ENCODE data around the gene LPGAT1.
"Not testable (repeated sequence)": the region's sequence is repeated elsewhere in the genome, so short reads cannot be mapped to it uniquely, and the experiment has no call there.

Gene LPGAT1

DNA sequence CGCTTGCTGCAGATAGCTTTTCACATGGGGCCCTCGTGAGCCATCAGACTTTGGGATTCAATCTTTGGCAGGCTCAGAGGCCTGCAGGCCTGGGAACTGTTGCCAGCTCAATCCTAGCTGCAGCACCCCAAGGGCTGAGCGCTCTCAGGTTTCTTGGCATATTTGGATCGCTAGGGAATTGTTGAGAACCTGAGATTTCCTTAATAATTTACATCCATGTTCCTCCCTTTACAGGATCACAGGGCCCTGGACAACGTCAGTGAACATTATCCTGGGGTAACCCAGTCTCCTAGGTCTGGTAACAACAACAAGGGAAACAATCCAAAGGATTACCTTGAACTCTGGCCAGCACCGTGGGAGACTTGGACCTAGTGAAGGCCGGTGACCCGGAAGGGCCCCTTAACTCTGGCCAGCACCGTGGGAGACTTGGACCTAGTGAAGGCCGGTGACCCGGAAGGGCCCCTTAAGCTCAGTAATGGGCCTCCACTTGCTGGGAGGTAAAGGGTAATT lies 105.8 kb downstream of the LPGAT1 start:
- H4K20me1 ChIP-seq (ENCODE audit: insufficient read depth, low read length) = no peaks in the 10 kb centered on the region
- no peak overlapping the region for H2AFZ ChIP-seq (ENCODE audit: low read length)
- no peak overlapping the region for H3K4me3 ChIP-seq (ENCODE audit: low read length)
- no peaks in the 10 kb centered on the region for H3K79me2 ChIP-seq (ENCODE audit: low read length)
- H3K4me2 ChIP-seq (ENCODE audit: low read depth, low read length) = no peak overlapping the region
- no peaks in the 10 kb centered on the region for H3K4me1 ChIP-seq (ENCODE audit: low read length)
- no peak overlapping the region for H3K9ac ChIP-seq (ENCODE audit: low read length)
- H3K9me2 ChIP-seq (replicated peaks; ENCODE audit: insufficient read depth, low read length) = no peaks in the 10 kb centered on the region
- no peaks in the 10 kb centered on the region for H3K36me3 ChIP-seq (replicated peaks; ENCODE audit: insufficient read depth, low read length)
- no peaks in the 10 kb centered on the region for H3K9me3 ChIP-seq (replicated peaks; ENCODE audit: insufficient read depth, low read length)
- no peak for DNase-seq
- TF ChIP-seq, protein P1, sequence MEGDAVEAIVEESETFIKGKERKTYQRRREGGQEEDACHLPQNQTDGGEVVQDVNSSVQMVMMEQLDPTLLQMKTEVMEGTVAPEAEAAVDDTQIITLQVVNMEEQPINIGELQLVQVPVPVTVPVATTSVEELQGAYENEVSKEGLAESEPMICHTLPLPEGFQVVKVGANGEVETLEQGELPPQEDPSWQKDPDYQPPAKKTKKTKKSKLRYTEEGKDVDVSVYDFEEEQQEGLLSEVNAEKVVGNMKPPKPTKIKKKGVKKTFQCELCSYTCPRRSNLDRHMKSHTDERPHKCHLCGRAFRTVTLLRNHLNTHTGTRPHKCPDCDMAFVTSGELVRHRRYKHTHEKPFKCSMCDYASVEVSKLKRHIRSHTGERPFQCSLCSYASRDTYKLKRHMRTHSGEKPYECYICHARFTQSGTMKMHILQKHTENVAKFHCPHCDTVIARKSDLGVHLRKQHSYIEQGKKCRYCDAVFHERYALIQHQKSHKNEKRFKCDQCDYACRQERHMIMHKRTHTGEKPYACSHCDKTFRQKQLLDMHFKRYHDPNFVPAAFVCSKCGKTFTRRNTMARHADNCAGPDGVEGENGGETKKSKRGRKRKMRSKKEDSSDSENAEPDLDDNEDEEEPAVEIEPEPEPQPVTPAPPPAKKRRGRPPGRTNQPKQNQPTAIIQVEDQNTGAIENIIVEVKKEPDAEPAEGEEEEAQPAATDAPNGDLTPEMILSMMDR (IDR thresholded peaks at IDR 0.05; ENCODE audit: low read length) = no peak
- TF ChIP-seq EZH2 (optimal IDR thresholded peaks at IDR 0.05; ENCODE audit: low read depth, low read length) = no peak
- TF ChIP-seq EZH2phosphoT487 (IDR thresholded peaks at IDR 0.05; ENCODE audit: low read length) = no peak
- H3F3A ChIP-seq (ENCODE audit: insufficient read depth, low read length) = no peaks in the 10 kb centered on the region
- no peak overlapping the region for H3K27ac ChIP-seq (ENCODE audit: low read length)
- no peaks in the 10 kb centered on the region for H3K27me3 ChIP-seq (replicated peaks; ENCODE audit: insufficient read depth, low read length)

DNA sequence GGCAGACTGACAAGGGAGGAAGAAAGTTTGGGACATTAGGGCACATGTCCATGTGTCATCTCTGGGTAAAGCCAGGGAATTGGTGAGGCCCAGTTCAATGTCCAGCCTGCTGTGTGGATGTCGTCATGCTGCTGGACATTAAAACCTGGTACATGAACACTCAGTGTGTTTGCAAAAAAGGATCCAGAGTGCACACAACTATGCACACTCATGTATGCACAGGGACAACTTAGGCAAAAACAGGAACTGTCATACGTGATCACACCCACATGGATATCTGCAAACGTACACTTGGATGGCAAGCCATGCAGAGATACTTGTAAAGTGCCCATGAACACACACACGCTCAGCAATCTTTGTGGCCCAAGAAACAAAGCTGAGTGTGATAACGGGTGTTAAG lies 107.3 kb downstream of the LPGAT1 start:
- no peak overlapping the region for H2AFZ ChIP-seq (ENCODE audit: low read length)
- H3K4me2 ChIP-seq (ENCODE audit: low read depth, low read length) = no peak overlapping the region
- no peak for DNase-seq
- no peaks in the 10 kb centered on the region for H4K20me1 ChIP-seq (ENCODE audit: insufficient read depth, low read length)
- no peaks in the 10 kb centered on the region for H3K9me3 ChIP-seq (replicated peaks; ENCODE audit: insufficient read depth, low read length)
- no peaks in the 10 kb centered on the region for H3K4me1 ChIP-seq (ENCODE audit: low read length)
- TF ChIP-seq EZH2 (optimal IDR thresholded peaks at IDR 0.05; ENCODE audit: low read depth, low read length) (no peak), EZH2phosphoT487 (IDR thresholded peaks at IDR 0.05; ENCODE audit: low read length) (no peak)
- H3K27me3 ChIP-seq (replicated peaks; ENCODE audit: insufficient read depth, low read length) = no peaks in the 10 kb centered on the region
- no peaks in the 10 kb centered on the region for H3K79me2 ChIP-seq (ENCODE audit: low read length)
- H3K9ac ChIP-seq (ENCODE audit: low read length) = no peak overlapping the region
- H3K9me2 ChIP-seq (replicated peaks; ENCODE audit: insufficient read depth, low read length) = no peaks in the 10 kb centered on the region
- no peak overlapping the region for H3K27ac ChIP-seq (ENCODE audit: low read length)
- no peaks in the 10 kb centered on the region for H3K36me3 ChIP-seq (replicated peaks; ENCODE audit: insufficient read depth, low read length)
- H3K4me3 ChIP-seq (ENCODE audit: low read length) = no peak overlapping the region
- H3F3A ChIP-seq (ENCODE audit: insufficient read depth, low read length) = no peaks in the 10 kb centered on the region

DNA sequence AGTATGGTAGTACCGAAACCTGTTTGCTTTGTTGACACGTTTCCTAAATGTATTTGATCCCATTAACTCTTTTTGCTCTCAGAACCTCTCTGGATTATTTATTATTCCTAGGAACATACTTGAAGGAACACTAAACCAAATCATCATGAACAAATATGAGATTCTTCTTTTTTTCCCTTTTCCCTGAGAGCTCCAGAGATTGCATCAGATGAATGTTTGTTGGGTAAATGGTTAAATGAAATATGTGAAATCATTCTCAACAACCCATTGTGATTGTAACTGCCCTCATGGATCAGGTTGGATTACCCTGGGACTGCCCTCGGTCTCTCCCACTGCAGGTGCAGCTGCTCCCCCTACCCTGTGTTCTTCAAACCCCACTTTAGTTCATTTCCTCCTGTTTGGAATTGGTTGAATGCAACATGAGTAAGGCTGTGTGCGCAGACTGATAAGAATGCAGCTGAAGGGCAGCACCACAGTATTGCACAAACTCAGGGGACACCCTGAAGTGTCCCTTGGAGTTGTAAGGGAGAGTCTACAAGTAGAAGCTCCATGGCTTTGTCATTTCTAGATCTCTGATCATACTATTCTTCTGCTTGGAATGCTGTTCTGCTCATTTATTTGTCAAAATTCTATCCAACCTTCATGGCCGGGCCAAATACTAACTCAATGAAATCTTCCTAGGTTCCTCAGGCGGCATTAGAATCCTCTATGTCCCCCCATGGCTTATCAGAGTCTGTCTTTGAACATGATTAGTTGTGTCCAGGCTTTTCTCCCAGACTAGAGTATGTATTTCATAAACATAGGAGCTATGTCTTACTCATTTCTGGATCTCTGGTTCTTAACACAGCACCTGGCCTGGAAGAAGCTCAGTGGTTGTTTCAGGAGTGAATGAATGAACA lies 108.0 kb downstream of the LPGAT1 start:
- no peaks in the 10 kb centered on the region for H3K27me3 ChIP-seq (replicated peaks; ENCODE audit: insufficient read depth, low read length)
- H3K4me1 ChIP-seq (ENCODE audit: low read length) = no peaks in the 10 kb centered on the region
- no peaks in the 10 kb centered on the region for H3K9me3 ChIP-seq (replicated peaks; ENCODE audit: insufficient read depth, low read length)
- H3K27ac ChIP-seq (ENCODE audit: low read length) = no peak overlapping the region
- H3K9ac ChIP-seq (ENCODE audit: low read length) = no peak overlapping the region
- TF ChIP-seq EZH2 (optimal IDR thresholded peaks at IDR 0.05; ENCODE audit: low read depth, low read length) (no peak), EZH2phosphoT487 (IDR thresholded peaks at IDR 0.05; ENCODE audit: low read length) (no peak)
- TF ChIP-seq, protein P1 (IDR thresholded peaks at IDR 0.05; ENCODE audit: low read length) = no peak
- no peaks in the 10 kb centered on the region for H4K20me1 ChIP-seq (ENCODE audit: insufficient read depth, low read length)
- H3K4me2 ChIP-seq (ENCODE audit: low read depth, low read length) = no peak overlapping the region
- no peaks in the 10 kb centered on the region for H3K79me2 ChIP-seq (ENCODE audit: low read length)
- no peaks in the 10 kb centered on the region for H3K9me2 ChIP-seq (replicated peaks; ENCODE audit: insufficient read depth, low read length)
- H3K4me3 ChIP-seq (ENCODE audit: low read length) = no peak overlapping the region
- no peaks in the 10 kb centered on the region for H3K36me3 ChIP-seq (replicated peaks; ENCODE audit: insufficient read depth, low read length)
- H3F3A ChIP-seq (ENCODE audit: insufficient read depth, low read length) = no peaks in the 10 kb centered on the region
- no peak for DNase-seq
- H2AFZ ChIP-seq (ENCODE audit: low read length) = no peak overlapping the region

DNA sequence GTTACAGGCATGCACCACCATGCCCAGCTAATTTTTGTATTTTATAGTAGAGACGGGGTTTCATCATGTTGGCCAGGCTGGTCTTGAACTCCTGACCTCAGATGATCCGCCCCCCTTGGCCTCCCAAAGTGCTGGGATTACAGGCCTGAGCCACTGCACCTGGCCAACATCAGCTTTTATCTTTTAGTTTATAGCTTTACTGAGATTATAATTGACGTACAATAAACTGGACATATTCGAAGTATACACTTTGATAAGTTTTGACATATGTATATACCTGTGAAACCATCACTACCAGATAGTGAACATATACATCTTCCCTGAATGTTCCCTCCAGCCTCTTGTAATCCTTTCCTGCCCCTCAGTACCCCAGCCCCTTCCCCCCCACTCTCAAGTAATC lies 114.0 kb downstream of the LPGAT1 start:
- not testable (repeated sequence) for H3K27me3 ChIP-seq (replicated peaks; ENCODE audit: insufficient read depth, low read length); H3K9me2 ChIP-seq (replicated peaks; ENCODE audit: insufficient read depth, low read length); H2AFZ ChIP-seq (ENCODE audit: low read length); H3K79me2 ChIP-seq (ENCODE audit: low read length); H3K9me3 ChIP-seq (replicated peaks; ENCODE audit: insufficient read depth, low read length); H3K4me2 ChIP-seq (ENCODE audit: low read depth, low read length); H4K20me1 ChIP-seq (ENCODE audit: insufficient read depth, low read length); DNase-seq; H3K36me3 ChIP-seq (replicated peaks; ENCODE audit: insufficient read depth, low read length); H3K4me1 ChIP-seq (ENCODE audit: low read length); H3F3A ChIP-seq (ENCODE audit: insufficient read depth, low read length); H3K4me3 ChIP-seq (ENCODE audit: low read length); H3K9ac ChIP-seq (ENCODE audit: low read length); H3K27ac ChIP-seq (ENCODE audit: low read length)
